HCT116 (cell line): ENCODE data around the gene PKNOX2. TPM values are rescaled to one million over a fixed set of nuclear protein-coding genes. Genes with fewer than 3 reads are reported as not detected.

ENCODE experiments used
- ATAC-seq: fragments of 200-7000 bp; cut with Tn5 transposase; 2 replicates; pipeline ENCODE4 v1.9.1; 2020; ENCODE audit warnings: mild to moderate bottlenecking, moderate library complexity
- BruUV-seq: library from RNA; stranded (reverse); fragments of 400-500 nt; replicated peaks from 2 replicates; lab custom pipeline; 2021; lab: Mats Ljungman, UMichigan
- CTCF ChIA-PET: fragments of 300-600 bp; sonication (Branson Sonifier 250); formaldehyde crosslinking; loops from one replicate; lab custom pipeline; 2021; ENCODE audit warnings: antibody characterized with exemption; lab: Charles Lee
- POLR2A ChIA-PET: fragments of 300-600, 350-600 bp; sonication (Branson Sonifier 250); formaldehyde crosslinking; loops from one replicate; lab custom pipeline; 2021; ENCODE audit warnings: antibody characterized with exemption; lab: Charles Lee
- RAD21 ChIA-PET, 2 experiments: fragments of 300-600 bp; sonication (Branson Sonifier 250); formaldehyde crosslinking; loops; one replicate each; lab custom pipeline; 2023; ENCODE audit warnings: low total read pairs in 2 of 2; ENCODE audit not compliant: uncharacterized antibody in 2 of 2, unreplicated experiment in 2 of 2, low non-redundant PET in 1 of 2; lab: Charles Lee
- DNase-seq: peaks from one replicate; pipeline ENCODE4 v3.0.0-alpha.2; 2010; ENCODE audit warnings: low read depth, low spot score
- H2AFZ ChIP-seq: fragments of 200-600 bp; shearing (Covaris generic), sonication (generic); 2 replicates; pipeline ENCODE4 v1.6.1; 2017; ENCODE audit warnings: low read depth, mixed run types, mixed read lengths, antibody characterized with exemption, low read length; ENCODE audit not compliant: poor library complexity, severe bottlenecking
- H3K27ac ChIP-seq: 2 replicates; pipeline ENCODE4 v1.5.1; 2012; ENCODE audit warnings: low read depth, low read length
- H3K27me3 ChIP-seq: fragments of 200-600 bp; sonication (generic); 2 replicates; pipeline ENCODE4 v1.6.1; 2016; ENCODE audit warnings: mixed run types, low read length, mixed read lengths; ENCODE audit not compliant: insufficient read depth
- H3K36me3 ChIP-seq, 2 experiments: fragments of 200-500 bp in 1 of 2; fragments of 200-600 bp in 1 of 2; sonication (Bioruptor generic) in 1 of 2; sonication (generic) in 1 of 2; 2 replicates each; pipeline versions ENCODE4 v1.5.1 to v1.6.1; 2014 to 2016; ENCODE audit warnings: low read length in 2 of 2, inconsistent platforms in 1 of 2, mixed read lengths in 1 of 2, mixed run types in 1 of 2; ENCODE audit not compliant: insufficient read depth in 2 of 2, control insufficient read depth in 1 of 2
- H3K4me1 ChIP-seq, 2 experiments: fragments of 200-600 bp in 1 of 2; sonication (generic) in 1 of 2; 2 replicates each; pipeline versions ENCODE4 v1.5.1 to v1.6.1; 2012 to 2017; ENCODE audit warnings: low read length in 2 of 2, inconsistent platforms in 1 of 2, mild to moderate bottlenecking in 1 of 2, mixed read lengths in 1 of 2, mixed run types in 1 of 2, moderate library complexity in 1 of 2; ENCODE audit not compliant: insufficient read depth in 2 of 2, control insufficient read depth in 1 of 2
- H3K4me2 ChIP-seq: fragments of 200-600 bp; sonication (generic); 2 replicates; pipeline ENCODE4 v1.6.1; 2017; ENCODE audit warnings: mixed run types, low read length, mixed read lengths
- H3K4me3 ChIP-seq, 2 experiments: fragments of 200-600 bp in 1 of 2; sonication (generic) in 1 of 2; replicated peaks in 1 of 2; 2 replicates each; pipeline ENCODE4 v1.5.1; 2011 to 2016; ENCODE audit warnings: low read length in 2 of 2, control low read depth in 1 of 2, low read depth in 1 of 2, mild to moderate bottlenecking in 1 of 2, mixed read lengths in 1 of 2, mixed run types in 1 of 2
- H3K79me2 ChIP-seq: fragments of 200-600 bp; sonication (generic); 2 replicates; pipeline ENCODE4 v1.6.1; 2017; ENCODE audit warnings: mild to moderate bottlenecking, mixed run types, low read length, moderate library complexity, mixed read lengths; ENCODE audit not compliant: insufficient read depth
- H3K9ac ChIP-seq: fragments of 200-600 bp; sonication (generic); 2 replicates; pipeline ENCODE4 v1.6.1; 2016; ENCODE audit warnings: low read length, mixed read lengths
- H3K9me2 ChIP-seq: fragments of 200-600 bp; sonication (generic), shearing (Covaris generic); 2 replicates; pipeline ENCODE4 v1.6.1; 2017; ENCODE audit warnings: mixed run types, mild to moderate bottlenecking, moderate library complexity; ENCODE audit not compliant: insufficient read depth
- H3K9me3 ChIP-seq, 2 experiments: fragments of 200-500 bp in 1 of 2; fragments of 200-600 bp in 1 of 2; sonication (Bioruptor generic) in 1 of 2; sonication (generic) in 1 of 2; 2 replicates each; pipeline ENCODE4 v1.6.1; 2014 to 2017; ENCODE audit warnings: low read length in 2 of 2, mixed read lengths in 2 of 2, inconsistent platforms in 1 of 2, low read depth in 1 of 2, mild to moderate bottlenecking in 1 of 2, mixed run types in 1 of 2, moderate library complexity in 1 of 2; ENCODE audit not compliant: control insufficient read depth in 1 of 2, insufficient read depth in 1 of 2
- H4K20me1 ChIP-seq: fragments of 200-600 bp; sonication (generic), shearing (Covaris generic); 2 replicates; pipeline ENCODE4 v1.6.1; 2017; ENCODE audit warnings: mixed run types, mild to moderate bottlenecking, moderate library complexity; ENCODE audit not compliant: insufficient read depth
- EGR1 ChIP-seq: IDR thresholded peaks from 2 replicates; pipeline ENCODE4 v1.6.1; 2012; ENCODE audit warnings: low read depth
- FOSL1 ChIP-seq: IDR thresholded peaks from 2 replicates; pipeline ENCODE4 v1.6.1; 2012; ENCODE audit warnings: low read depth
- JUND ChIP-seq: IDR thresholded peaks from 2 replicates; pipeline ENCODE4 v1.6.1; 2012
- POLR2A ChIP-seq: IDR thresholded peaks from 2 replicates; pipeline ENCODE4 v1.7.0; 2011; ENCODE audit warnings: borderline replicate concordance; ENCODE audit not compliant: insufficient read depth, insufficient read length; ENCODE audit errors: extremely low read depth
- POLR2AphosphoS5 ChIP-seq: IDR thresholded peaks from 2 replicates; pipeline ENCODE4 v1.6.1; 2011; ENCODE audit warnings: mild to moderate bottlenecking, low read depth, low read length, moderate library complexity
- REST ChIP-seq: IDR thresholded peaks from 2 replicates; pipeline ENCODE4 v1.6.1; 2012; ENCODE audit warnings: low read depth
- SIN3A ChIP-seq: IDR thresholded peaks from 2 replicates; pipeline ENCODE4 v1.6.1; 2012; ENCODE audit warnings: low read depth
- SP1 ChIP-seq: IDR thresholded peaks from 2 replicates; pipeline ENCODE4 v1.6.1; 2012; ENCODE audit warnings: low read depth
- YY1 ChIP-seq: IDR thresholded peaks from 2 replicates; pipeline ENCODE4 v1.6.1; 2011; ENCODE audit warnings: low read length, low read depth, moderate library complexity, mild to moderate bottlenecking; ENCODE audit not compliant: insufficient replicate concordance; ENCODE audit errors: extremely low read depth
- intact Hi-C: fragments of 100-400 bp; cut with micrococcal nuclease; formaldehyde crosslinking; loops from 2 replicates; pipeline ENCODE4 v1.10.0; 2022
- total RNA-seq: library from RNA; stranded (reverse); gene quantifications from one replicate; pipeline ENCODE4 v1.2.1, GENCODE V29; 2021; ENCODE audit not compliant: unreplicated experiment

The PKNOX2 gene
- total RNA-seq, 1 experiment from 2014 or later, result 0.20 TPM

DNA sequence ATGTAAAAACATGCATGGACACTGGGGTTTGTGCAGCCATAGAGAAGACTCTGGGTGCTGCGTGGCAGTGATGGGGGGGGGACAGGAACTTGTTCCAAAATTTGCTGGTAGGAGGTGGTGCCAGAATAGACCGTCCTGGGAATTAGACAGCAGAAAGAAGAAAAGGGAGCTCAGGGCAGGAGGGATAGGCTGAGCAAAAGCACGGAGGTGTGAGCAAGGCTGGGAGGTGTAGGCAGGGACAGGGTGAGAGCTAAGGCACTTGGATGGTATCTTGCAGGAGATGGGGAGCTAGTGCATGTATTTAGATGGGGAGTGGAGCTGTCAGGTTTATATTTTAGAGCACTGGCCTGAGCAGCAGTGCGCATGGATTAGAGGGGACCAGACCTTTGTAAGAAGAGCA, 53.8 kb downstream of the PKNOX2 start:
- H3K36me3 ChIP-seq, result no peaks in the 10 kb centered on the region
- ChIA-PET RAD21 (no interaction called here), POLR2A (no interaction called here), CTCF (interaction anchor here (0.8 kb wide), 1 partner anchor 15 kb away, joined by 3 read pairs; no protein-coding TSS in a partner anchor)
- H3K4me3 ChIP-seq, result no peak overlapping the region
- DNase-seq (no peak), ATAC-seq (no peak)
- intact Hi-C loops, result no loop called here
- no peaks in the 10 kb centered on the region for H3K9me3 ChIP-seq
- no peak overlapping the region for H3K9ac ChIP-seq
- H2AFZ ChIP-seq, result no peak overlapping the region
- TF ChIP-seq REST (no peak), YY1 (no peak), POLR2A (no peak), SIN3A (no peak), FOSL1 (no peak), POLR2AphosphoS5 (no peak)
- no peak overlapping the region for H3K4me2 ChIP-seq
- H4K20me1 ChIP-seq, result no peaks in the 10 kb centered on the region
- H3K27me3 ChIP-seq, result 0 out of 2 replicates have a peak, but pooled peaks cover 3% of the 10 kb centered on the region
- H3K79me2 ChIP-seq, result no peaks in the 10 kb centered on the region
- no peak overlapping the region for H3K27ac ChIP-seq
- H3K9me2 ChIP-seq, result no peaks in the 10 kb centered on the region
- no TSS peak for BruUV-seq
- H3K4me1 ChIP-seq, result no peaks in the 10 kb centered on the region

GRCh38 chr11:125221461-125221860, 56.9 kb downstream of the PKNOX2 start:
- no peaks in the 10 kb centered on the region for H3K9me2 ChIP-seq
- no peak for DNase-seq
- no TSS peak for BruUV-seq
- intact Hi-C loops, result loop anchor here (10.0 kb wide), 1 partner anchor 257 kb away; no protein-coding TSS in a partner anchor
- no peaks in the 10 kb centered on the region for H3K79me2 ChIP-seq
- H3K27me3 ChIP-seq, result 0 out of 2 replicates have a peak, but pooled peaks cover 3% of the 10 kb centered on the region
- no peak for ATAC-seq
- H3K4me2 ChIP-seq, result no peak overlapping the region
- no peak overlapping the region for H3K9ac ChIP-seq
- no peak overlapping the region for H3K27ac ChIP-seq
- H3K4me1 ChIP-seq, result no peaks in the 10 kb centered on the region
- RAD21 ChIA-PET, result no interaction called here
- POLR2A ChIA-PET, result no interaction called here
- no peak overlapping the region for H3K4me3 ChIP-seq
- no peaks in the 10 kb centered on the region for H3K9me3 ChIP-seq
- no peak for TF ChIP-seq SP1
- TF ChIP-seq EGR1, result no peak
- no peak for TF ChIP-seq JUND
- no peak overlapping the region for H2AFZ ChIP-seq
- H3K36me3 ChIP-seq, result no peaks in the 10 kb centered on the region
- H4K20me1 ChIP-seq, result no peaks in the 10 kb centered on the region
- CTCF ChIA-PET, result no interaction called here
